Spleen (tissue), 7 donors: ENCODE data around the gene TNFRSF18.

Experiments used
- CTCF ChIP-seq, 11 experiments: fragments of 200-600 bp in 7 of 11; fragments of 450-650 bp in 4 of 11; sonication (generic) in 4 of 11; IDR thresholded peaks in 8 of 11; conservative IDR thresholded peaks in 3 of 11; 1 replicate in 7 of 11; 2 replicates in 4 of 11; pipeline versions ENCODE4 v1.4.0 to v1.8.0; 2016 to 2021; ENCODE audit warnings: antibody characterized with exemption in 11 of 11, inconsistent platforms in 4 of 11, mild to moderate bottlenecking in 1 of 11
- POLR2A ChIP-seq, 3 donors: fragments of 450-650 bp; IDR thresholded peaks; one replicate each; pipeline ENCODE4 v1.5.1; 2017; ENCODE audit warnings: antibody characterized with exemption in 3 of 3, mild to moderate bottlenecking in 1 of 3
- POLR2AphosphoS5 ChIP-seq, 3 donors: sonication (generic); formaldehyde crosslinking; IDR thresholded peaks; one replicate each; pipeline ENCODE4 v1.5.1; 2017; ENCODE audit warnings: antibody characterized with exemption in 3 of 3
- donor health status: DM: no; HTN: no; CAD: no; lungs with moderate emphysema.
- donor health status: DM: no; HTN: no; CAD: no.
- donor health status: DM: no; HTN: no; CAD: no.

- TF ChIP-seq CTCF (IDR thresholded peaks at IDR 0.05 in 8 of 11, conservative IDR thresholded peaks at IDR 0.05 in 3 of 11) (no peak), POLR2A (IDR thresholded peaks at IDR 0.05) (no peak), POLR2AphosphoS5 (IDR thresholded peaks at IDR 0.05) (no peak)
Measured at GRCh38 chr1:1220197-1220596, 13.8 kb upstream of the TNFRSF18 start.
